MM.1S (cell line): ENCODE results near the gene ZSCAN30.

Source experiments
- CTCF ChIP-seq: fragments of 300-600 bp; sonication (generic); IDR thresholded peaks from 2 replicates; pipeline ENCODE4 v1.5.1; 2016; ENCODE audit warnings: antibody characterized with exemption, low read length, mixed read lengths
- EZH2 ChIP-seq: fragments of 300-600 bp; sonication (generic); optimal IDR thresholded peaks from 2 replicates; pipeline ENCODE3; 2017; ENCODE audit warnings: low read depth, mild to moderate bottlenecking, antibody characterized with exemption, low read length, mixed read lengths

- TF ChIP-seq CTCF (no peak), EZH2 (no peak)
Observed at GRCh38 chr18:35220424-35220823, 69.6 kb downstream of the ZSCAN30 start.
